ENCODE results near the gene COX10.
"Not testable (repeated sequence)": the region's sequence is repeated elsewhere in the genome, so short reads cannot be mapped to it uniquely, and the experiment has no call there.

GRCh38 chr17:14235047-14235446, 165.7 kb downstream of the COX10 start:
- TF ChIP-seq POLR2A, CTCF (IDR thresholded peaks at IDR 0.05): not testable (repeated sequence)

All from body of pancreas (tissue), 4 donors.